NCI-H2107 (cell line): Measurements from ENCODE around the gene MAMDC4.

Experiments used
- DNase-seq: peaks from one replicate; lab custom pipeline; 2025; lab: John Stamatoyannopoulos, UW

Gene MAMDC4

GRCh38 chr9:136890661-136891060 is 38.5 kb downstream of the MAMDC4 start:
- DNase-seq, result no peak

GRCh38 chr9:136896027-136896426 is 43.9 kb downstream of the MAMDC4 start:
- DNase-seq, result no peak

GRCh38 chr9:136898483-136899100 is 46.4 kb downstream of the MAMDC4 start:
- DNase-seq, result no peak

- no peak for DNase-seq
These were observed 47.0 kb downstream of the MAMDC4 start for GRCh38 chr9:136899196-136899595.

- no peak for DNase-seq
These were observed 48.4 kb downstream of the MAMDC4 start for GRCh38 chr9:136900556-136900955.

- DNase-seq, result no peak
These were observed 48.9 kb downstream of the MAMDC4 start for GRCh38 chr9:136900988-136901515.

GRCh38 chr9:136901516-136902258 is 49.5 kb downstream of the MAMDC4 start:
- no peak for DNase-seq

GRCh38 chr9:136902259-136902821 is 50.2 kb downstream of the MAMDC4 start:
- no peak for DNase-seq

GRCh38 chr9:136903041-136903554 is 51.0 kb downstream of the MAMDC4 start:
- no peak for DNase-seq

- no peak for DNase-seq
These were observed 54.1 kb downstream of the MAMDC4 start for GRCh38 chr9:136906266-136906665.

- DNase-seq, result no peak
These were observed 55.1 kb downstream of the MAMDC4 start for GRCh38 chr9:136907011-136907914.
